Nephron (organoid): ENCODE data around the gene SFXN5.
A peak's percentile ranks its signal among the peaks of the same experiment; 100 is the strongest.

ENCODE experiments used
- H3K27ac Mint-ChIP-seq, 3 experiments: 2 replicates each; pipeline ENCODE4 v1.8.0; 2020; ENCODE audit warnings: mixed read lengths in 3 of 3, mild to moderate bottlenecking in 2 of 3, moderate library complexity in 1 of 3
- H3K27me3 Mint-ChIP-seq: 2 replicates; pipeline ENCODE4 v1.8.0; 2021; ENCODE audit warnings: low read depth, mild to moderate bottlenecking, moderate library complexity, mixed read lengths
- H3K36me3 Mint-ChIP-seq: 2 replicates; pipeline ENCODE4 v1.8.0; 2020; ENCODE audit warnings: low read depth, mixed read lengths
- H3K4me1 Mint-ChIP-seq: 2 replicates; pipeline ENCODE4 v1.8.0; 2020; ENCODE audit warnings: mixed read lengths
- H3K4me3 Mint-ChIP-seq, 3 experiments: 2 replicates each; pipeline ENCODE4 v1.8.0; 2020; ENCODE audit warnings: mild to moderate bottlenecking in 3 of 3, mixed read lengths in 3 of 3, moderate library complexity in 2 of 3
- H3K9me3 Mint-ChIP-seq: 2 replicates; pipeline ENCODE4 v1.8.0; 2020; ENCODE audit warnings: mixed read lengths
- CTCF ChIP-seq, 3 experiments: fragments of 200-600 bp; sonication (generic); IDR thresholded peaks; one replicate each; pipeline ENCODE4 v1.5.0; 2021; ENCODE audit warnings: antibody characterized with exemption in 3 of 3; ENCODE audit not compliant: unreplicated experiment in 3 of 3

The SFXN5 gene

GRCh38 chr2:72921088-72921851, 150.2 kb downstream of the SFXN5 start:
- Mint-ChIP-seq H3K9me3 (no peaks in the 10 kb centered on the region), H3K36me3 (peaks cover 5% of the 10 kb centered on the region), H3K4me1 (no peaks in the 10 kb centered on the region), H3K4me3 (peak overlapping the region in 1 of 3 experiments; percentile 19), H3K27me3 (peaks cover 10% of the 10 kb centered on the region), H3K27ac (no peak overlapping the region)
- no peak for TF ChIP-seq CTCF (IDR thresholded peaks at IDR 0.05; ENCODE audit: unreplicated experiment in 3 of 3)

- Mint-ChIP-seq H3K27ac (no peak overlapping the region), H3K4me1 (no peaks in the 10 kb centered on the region), H3K9me3 (no peaks in the 10 kb centered on the region), H3K27me3 (peaks cover 18% of the 10 kb centered on the region), H3K36me3 (peaks cover 5% of the 10 kb centered on the region), H3K4me3 (peak overlapping the region; percentile 65 to 77 (median 71))
- TF ChIP-seq CTCF (IDR thresholded peaks at IDR 0.05; ENCODE audit: unreplicated experiment in 3 of 3): no peak
Observed at GRCh38 chr2:72920318-72921087, 151.0 kb downstream of the SFXN5 start.

- Mint-ChIP-seq H3K4me1 (no peaks in the 10 kb centered on the region), H3K36me3 (peaks cover 5% of the 10 kb centered on the region), H3K27ac (no peak overlapping the region), H3K9me3 (no peaks in the 10 kb centered on the region), H3K27me3 (peaks cover 26% of the 10 kb centered on the region), H3K4me3 (peak overlapping the region; percentile 65 to 84 (median 81))
- TF ChIP-seq CTCF (IDR thresholded peaks at IDR 0.05; ENCODE audit: unreplicated experiment in 3 of 3): no peak
Observed at GRCh38 chr2:72919414-72920317, 151.8 kb downstream of the SFXN5 start.

- Mint-ChIP-seq H3K4me3 (peak overlapping the region; percentile 69 to 84 (median 81)), H3K27ac (peak overlapping the region in 1 of 3 experiments; percentile 86), H3K9me3 (no peaks in the 10 kb centered on the region), H3K36me3 (peaks cover 5% of the 10 kb centered on the region), H3K27me3 (peaks cover 43% of the 10 kb centered on the region), H3K4me1 (no peaks in the 10 kb centered on the region)
- no peak for TF ChIP-seq CTCF (IDR thresholded peaks at IDR 0.05; ENCODE audit: unreplicated experiment in 3 of 3)
Observed at GRCh38 chr2:72917877-72918553, 153.5 kb downstream of the SFXN5 start.

GRCh38 chr2:72917138-72917876, 154.2 kb downstream of the SFXN5 start, which contains the start of gene EMX1:
Gene EMX1, plus strand, starts transcription at chr2:72917519. Its CDS starts 334 bp downstream, at chr2:72917853.
- peak within 1 kb of the TSS in 1 of 3 experiments; percentile 86 for H3K27ac Mint-ChIP-seq
- TF ChIP-seq CTCF (IDR thresholded peaks at IDR 0.05; ENCODE audit: unreplicated experiment in 3 of 3): no peak
- no peaks in the 10 kb centered on the region for H3K9me3 Mint-ChIP-seq
- peaks cover 3% of the 10 kb centered on the region for H3K36me3 Mint-ChIP-seq
- H3K4me1 Mint-ChIP-seq: no peaks in the 10 kb centered on the region
- H3K4me3 Mint-ChIP-seq: peak within 1 kb of the TSS; percentile 77 to 84 (median 81)
- H3K27me3 Mint-ChIP-seq: peaks cover 50% of the 10 kb centered on the region
